Left lobe of liver (tissue), 2 donors: ENCODE results near the gene TMEM88. TPM values are rescaled to one million over a fixed set of nuclear protein-coding genes. Genes with fewer than 3 reads are reported as not detected.
A peak's percentile ranks its signal among the peaks of the same experiment; 100 is the strongest.

Experiments
- ATAC-seq: fragments of 200-7000 bp; cut with Tn5 transposase; one replicate; pipeline ENCODE4 v1.9.1; 2020; ENCODE audit warnings: mild to moderate bottlenecking, moderate library complexity
- DNase-seq: peaks from one replicate; pipeline ENCODE4 v3.0.0-alpha.2; 2020; ENCODE audit warnings: low spot score
- total RNA-seq: library from RNA; stranded (reverse); gene quantifications from one replicate; pipeline ENCODE4 v1.2.1, GENCODE V29; 2021
- donor health status: DM: no; HTN: no; CAD: no; lungs with moderate emphysema.
- donor health status: DM: no; HTN: yes; CAD: no.

The TMEM88 gene
- total RNA-seq, 1 donor from 2014 or later: 1.3 TPM

DNA sequence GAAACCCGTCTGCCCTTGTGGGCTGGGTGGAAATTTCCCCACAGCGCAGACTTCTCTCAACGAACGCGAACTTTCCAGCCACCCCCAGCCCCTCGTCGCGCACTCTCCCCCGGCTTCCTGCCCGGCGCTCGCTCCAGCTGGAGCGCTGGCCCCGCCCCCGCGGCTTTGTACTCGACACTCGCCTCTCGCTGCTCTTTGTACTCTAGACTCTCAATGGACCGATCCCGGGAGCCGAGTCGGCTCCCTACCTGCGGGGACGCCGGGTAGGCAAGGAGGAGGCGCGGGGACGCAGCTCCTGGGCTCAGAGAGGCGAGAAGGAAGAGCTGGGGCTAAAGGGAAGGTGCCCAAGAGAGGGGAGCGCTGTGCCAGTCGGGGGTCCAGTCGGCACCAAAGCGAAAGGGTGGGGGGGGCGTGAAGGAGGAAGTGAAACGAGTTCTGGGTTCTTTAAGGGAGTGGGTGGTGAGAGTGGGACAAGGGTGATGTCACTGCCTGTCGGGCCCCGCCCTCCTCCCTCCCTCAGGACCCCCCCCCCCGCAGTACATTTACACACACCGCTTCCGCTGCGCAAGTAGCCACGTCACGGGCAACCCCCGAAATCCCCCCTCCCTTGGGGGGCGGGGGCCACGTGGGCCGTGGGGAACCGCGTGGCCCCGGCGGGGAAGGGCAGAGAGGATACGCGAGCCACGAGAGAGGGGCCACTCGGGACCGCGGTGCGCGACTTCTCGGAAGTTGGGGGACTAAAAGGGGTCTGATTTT, 11.2 kb upstream of the TMEM88 start:
- ATAC-seq (peak; percentile 61), DNase-seq (peak; percentile 91)

DNA sequence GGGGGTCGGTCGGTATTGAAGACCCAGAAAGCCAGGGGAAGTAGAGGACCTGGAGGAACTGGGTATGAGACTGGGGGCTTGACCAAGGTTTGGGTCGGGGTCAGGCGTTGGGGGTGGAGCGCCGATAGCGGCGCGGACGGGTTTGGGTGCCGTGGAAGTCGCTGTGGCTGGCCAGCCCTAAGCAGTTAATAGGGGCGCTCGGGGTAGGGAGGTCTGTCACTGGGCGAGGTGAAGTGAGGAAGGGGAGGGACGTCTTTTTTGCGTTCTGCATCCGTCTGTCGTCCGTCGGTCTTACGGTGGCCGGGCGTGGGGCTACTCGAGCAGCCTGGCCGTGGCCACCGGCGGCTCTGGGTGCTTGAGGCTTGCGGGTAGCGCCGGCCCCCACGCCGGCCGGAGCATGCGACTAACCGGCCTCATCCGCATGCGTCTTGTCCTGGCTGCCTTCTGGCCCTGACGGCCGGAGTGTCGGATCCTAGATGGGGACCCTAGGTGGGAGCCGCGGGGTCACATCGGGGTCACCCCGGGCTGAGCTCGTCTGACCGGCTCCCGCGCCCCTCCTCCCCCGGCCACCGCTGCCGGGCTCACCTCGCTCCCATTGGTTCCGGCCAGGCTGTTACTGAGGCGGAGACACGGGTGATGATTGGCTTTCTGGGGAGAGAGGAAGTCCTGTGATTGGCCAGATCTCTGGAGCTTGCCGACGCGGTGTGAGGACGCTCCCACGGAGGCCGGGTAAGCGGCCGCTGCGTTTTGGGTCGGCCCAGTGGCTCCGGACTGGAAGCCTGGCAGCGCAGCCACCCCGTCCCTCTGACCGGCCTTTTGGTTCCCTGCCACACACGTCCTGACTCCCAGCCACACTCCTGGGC, 10.3 kb upstream of the TMEM88 start:
- ATAC-seq: peak; percentile 64
- DNase-seq: peak; percentile 93

DNA sequence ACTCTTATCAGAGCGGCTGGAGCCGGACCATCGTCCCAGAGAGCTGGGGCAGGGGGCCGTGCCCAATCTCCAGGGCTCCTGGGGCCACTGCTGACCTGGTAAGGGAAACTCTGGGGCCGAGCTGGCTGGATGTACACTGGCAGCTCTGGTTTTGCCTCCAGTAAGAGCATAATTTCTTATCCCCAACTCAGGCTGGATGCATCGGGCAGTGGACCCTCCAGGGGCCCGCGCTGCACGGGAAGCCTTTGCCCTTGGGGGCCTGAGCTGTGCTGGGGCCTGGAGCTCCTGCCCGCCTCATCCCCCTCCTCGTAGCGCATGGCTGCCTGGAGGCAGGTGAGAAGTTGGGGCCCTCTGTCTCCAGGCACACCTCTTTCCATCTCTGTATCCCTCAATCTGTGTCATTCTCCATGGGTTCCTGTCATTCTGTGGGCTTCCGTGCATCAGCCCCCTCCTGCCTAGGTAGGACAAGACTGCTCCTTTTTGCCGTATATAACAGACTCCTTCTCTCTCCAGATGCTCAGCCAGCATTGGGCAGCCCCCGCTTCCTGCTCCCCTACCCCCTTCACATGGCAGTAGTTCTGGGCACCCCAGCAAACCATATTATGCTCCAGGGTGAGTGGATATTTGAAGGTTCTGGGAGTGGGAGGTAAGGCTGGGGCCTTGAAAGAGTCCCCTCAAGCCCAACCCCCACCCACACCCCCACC, 9.4 kb upstream of the TMEM88 start:
- DNase-seq: no peak

DNA sequence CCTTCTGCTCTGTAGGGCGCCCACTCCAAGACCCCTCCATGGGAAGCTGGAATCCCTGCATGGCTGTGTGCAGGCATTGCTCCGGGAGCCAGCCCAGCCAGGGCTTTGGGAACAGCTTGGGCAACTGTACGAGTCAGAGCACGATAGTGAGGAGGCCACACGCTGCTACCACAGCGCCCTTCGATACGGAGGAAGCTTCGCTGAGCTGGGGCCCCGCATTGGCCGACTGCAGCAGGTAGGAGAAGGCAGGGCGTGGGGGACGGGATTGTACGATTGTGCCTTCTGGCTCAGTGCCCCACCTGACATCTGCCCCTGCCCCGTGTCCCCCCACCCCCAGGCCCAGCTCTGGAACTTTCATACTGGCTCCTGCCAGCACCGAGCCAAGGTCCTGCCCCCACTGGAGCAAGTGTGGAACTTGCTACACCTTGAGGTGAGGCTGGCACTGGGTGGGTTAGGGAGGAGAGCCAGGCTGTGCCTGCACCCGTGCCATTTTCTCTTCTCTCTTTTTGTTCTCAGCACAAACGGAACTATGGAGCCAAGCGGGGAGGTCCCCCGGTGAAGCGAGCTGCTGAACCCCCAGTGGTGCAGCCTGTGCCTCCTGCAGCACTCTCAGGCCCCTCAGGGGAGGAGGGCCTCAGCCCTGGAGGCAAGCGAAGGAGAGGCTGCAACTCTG, 8.7 kb upstream of the TMEM88 start:
- DNase-seq (no peak), ATAC-seq (no peak)

More for the DNA sequence above, 9.4 kb upstream of the TMEM88 start:
- no peak for ATAC-seq

DNA sequence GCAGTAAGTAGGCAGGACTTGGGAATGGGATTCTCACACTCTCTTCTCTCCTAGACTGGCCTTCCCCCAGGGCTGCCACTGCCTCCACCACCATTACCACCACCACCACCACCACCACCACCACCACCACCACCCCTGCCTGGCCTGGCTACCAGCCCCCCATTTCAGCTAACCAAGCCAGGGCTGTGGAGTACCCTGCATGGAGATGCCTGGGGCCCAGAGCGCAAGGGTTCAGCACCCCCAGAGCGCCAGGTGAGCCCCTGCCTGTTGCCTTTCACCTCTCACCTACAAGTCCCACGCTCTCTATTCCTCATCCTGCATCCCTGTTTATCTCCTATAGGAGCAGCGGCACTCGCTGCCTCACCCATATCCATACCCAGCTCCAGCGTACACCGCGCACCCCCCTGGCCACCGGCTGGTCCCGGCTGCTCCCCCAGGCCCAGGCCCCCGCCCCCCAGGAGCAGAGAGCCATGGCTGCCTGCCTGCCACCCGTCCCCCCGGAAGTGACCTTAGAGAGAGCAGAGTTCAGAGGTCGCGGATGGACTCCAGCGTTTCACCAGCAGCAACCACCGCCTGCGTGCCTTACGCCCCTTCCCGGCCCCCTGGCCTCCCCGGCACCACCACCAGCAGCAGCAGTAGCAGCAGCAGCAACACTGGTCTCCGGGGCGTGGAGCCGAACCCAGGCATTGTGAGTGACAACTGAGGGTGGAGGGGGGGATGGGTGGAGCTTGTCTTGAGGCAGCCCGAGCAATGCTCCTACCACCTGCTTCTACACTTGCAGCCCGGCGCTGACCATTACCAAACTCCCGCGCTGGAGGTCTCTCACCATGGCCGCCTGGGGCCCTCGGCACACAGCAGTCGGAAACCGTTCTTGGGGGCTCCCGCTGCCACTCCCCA, 7.9 kb upstream of the TMEM88 start:
- DNase-seq (no peak), ATAC-seq (no peak)

DNA sequence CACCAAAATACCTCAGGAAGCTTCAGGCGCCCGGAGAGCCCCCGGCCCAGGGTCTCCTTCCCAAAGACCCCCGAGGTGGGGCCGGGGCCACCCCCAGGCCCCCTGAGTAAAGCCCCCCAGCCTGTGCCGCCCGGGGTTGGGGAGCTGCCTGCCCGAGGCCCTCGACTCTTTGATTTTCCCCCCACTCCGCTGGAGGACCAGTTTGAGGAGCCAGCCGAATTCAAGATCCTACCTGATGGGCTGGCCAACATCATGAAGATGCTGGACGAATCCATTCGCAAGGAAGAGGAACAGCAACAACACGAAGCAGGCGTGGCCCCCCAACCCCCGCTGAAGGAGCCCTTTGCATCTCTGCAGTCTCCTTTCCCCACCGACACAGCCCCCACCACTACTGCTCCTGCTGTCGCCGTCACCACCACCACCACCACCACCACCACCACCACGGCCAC, 6.7 kb upstream of the TMEM88 start:
- DNase-seq (no peak), ATAC-seq (no peak)

DNA sequence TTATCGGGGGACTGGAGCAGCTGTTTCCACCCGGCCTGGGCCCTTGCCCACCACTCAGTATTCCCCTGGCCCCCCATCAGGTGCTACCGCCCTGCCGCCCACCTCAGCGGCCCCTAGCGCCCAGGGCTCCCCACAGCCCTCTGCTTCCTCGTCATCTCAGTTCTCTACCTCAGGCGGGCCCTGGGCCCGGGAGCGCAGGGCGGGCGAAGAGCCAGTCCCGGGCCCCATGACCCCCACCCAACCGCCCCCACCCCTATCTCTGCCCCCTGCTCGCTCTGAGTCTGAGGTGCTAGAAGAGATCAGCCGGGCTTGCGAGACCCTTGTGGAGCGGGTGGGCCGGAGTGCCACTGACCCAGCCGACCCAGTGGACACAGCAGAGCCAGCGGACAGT, 6.1 kb upstream of the TMEM88 start:
- DNase-seq: no peak

DNA sequence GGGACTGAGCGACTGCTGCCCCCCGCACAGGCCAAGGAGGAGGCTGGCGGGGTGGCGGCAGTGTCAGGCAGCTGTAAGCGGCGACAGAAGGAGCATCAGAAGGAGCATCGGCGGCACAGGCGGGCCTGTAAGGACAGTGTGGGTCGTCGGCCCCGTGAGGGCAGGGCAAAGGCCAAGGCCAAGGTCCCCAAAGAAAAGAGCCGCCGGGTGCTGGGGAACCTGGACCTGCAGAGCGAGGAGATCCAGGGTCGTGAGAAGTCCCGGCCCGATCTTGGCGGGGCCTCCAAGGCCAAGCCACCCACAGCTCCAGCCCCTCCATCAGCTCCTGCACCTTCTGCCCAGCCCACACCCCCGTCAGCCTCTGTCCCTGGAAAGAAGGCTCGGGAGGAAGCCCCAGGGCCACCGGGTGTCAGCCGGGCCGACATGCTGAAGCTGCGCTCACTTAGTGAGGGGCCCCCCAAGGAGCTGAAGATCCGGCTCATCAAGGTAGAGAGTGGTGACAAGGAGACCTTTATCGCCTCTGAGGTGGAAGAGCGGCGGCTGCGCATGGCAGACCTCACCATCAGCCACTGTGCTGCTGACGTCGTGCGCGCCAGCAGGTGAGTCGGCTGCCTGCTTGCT, 5.6 kb upstream of the TMEM88 start:
- DNase-seq (no peak), ATAC-seq (no peak)

More for the DNA sequence above, 6.1 kb upstream of the TMEM88 start:
- no peak for ATAC-seq

DNA sequence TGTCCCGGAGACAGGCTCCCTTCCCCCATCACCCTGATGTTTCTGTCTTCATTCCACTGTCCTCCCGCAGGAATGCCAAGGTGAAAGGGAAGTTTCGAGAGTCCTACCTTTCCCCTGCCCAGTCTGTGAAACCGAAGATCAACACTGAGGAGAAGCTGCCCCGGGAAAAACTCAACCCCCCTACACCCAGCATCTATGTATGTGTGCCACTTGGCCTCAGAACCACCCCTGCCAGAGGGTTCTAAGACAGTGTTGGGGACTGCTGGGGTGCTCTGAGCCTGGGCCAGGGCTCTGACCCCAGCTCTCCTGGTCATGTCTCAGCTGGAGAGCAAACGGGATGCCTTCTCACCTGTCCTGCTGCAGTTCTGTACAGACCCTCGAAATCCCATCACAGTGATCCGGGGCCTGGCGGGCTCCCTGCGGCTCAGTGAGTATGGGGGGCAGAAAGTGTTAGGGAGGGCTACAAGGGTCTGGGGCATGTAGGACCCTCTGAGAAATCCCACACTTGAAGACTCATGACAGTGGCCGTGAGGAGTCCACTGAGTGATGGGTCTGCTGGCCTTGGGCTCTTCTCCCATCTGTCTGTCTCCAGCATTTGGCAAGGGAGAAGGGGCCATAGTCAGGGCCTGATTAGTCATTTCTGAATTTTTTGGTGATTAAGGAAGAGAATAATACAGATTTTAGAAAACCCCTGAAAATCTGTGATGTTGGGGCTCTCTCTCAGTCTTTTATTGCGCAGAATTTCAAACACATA, 4.9 kb upstream of the TMEM88 start:
- ATAC-seq (no peak), DNase-seq (no peak)

DNA sequence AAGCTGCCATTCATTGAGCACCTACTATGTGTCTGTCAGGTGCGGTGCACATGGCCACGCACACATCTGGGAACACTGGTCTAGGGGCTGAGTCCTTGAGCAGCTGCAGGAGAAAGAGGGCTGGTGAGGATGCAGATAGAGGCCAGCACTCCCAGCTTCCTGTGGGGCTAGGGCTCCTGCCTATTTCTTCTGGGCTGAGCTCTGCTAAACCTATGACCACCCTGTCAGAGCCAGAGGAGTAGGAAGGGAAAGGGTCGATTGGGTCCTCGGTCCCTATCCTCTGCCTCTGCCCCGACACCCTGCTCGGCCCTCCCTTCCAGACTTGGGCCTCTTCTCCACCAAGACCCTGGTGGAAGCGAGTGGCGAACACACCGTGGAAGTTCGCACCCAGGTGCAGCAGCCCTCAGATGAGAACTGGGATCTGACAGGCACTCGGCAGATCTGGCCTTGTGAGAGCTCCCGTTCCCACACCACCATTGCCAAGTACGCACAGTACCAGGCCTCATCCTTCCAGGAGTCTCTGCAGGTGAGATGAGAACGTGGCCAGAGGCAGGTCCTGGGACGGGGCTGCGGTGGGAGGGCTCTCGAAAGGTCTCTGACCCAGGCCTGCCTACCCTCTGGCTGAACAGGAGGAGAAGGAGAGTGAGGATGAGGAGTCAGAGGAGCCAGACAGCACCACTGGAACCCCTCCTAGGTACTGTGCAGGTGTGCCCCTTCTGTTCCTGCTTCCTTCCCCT, 4.0 kb upstream of the TMEM88 start:
- ATAC-seq: no peak
- no peak for DNase-seq

DNA sequence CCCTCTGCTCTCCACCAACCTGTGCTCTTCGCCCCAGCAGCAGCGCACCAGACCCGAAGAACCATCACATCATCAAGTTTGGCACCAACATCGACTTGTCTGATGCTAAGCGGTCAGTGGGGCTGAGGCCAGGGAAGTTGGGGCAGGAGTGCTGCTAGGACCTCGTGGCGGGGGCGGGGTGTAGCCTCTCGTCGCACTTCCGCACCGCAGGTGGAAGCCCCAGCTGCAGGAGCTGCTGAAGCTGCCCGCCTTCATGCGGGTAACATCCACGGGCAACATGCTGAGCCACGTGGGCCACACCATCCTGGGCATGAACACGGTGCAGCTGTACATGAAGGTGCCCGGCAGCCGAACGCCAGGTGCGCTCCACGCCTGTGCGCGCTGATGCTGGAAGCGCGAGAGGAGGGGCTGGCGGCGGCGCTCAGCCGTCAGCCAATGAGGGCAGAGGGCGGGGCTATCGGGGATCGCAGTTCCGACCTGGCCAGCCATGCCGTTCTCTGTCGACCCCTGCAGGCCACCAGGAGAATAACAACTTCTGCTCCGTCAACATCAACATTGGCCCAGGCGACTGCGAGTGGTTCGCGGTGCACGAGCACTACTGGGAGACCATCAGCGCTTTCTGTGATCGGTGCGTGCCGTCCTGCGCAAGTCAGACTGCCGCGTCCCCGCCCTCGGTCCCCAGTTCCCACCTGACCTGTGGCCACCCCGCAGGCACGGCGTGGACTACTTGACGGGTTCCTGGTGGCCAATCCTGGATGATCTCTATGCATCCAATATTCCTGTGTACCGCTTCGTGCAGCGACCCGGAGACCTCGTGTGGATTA, 3.2 kb upstream of the TMEM88 start:
- DNase-seq (peak; percentile 90), ATAC-seq (peak; percentile 88)

DNA sequence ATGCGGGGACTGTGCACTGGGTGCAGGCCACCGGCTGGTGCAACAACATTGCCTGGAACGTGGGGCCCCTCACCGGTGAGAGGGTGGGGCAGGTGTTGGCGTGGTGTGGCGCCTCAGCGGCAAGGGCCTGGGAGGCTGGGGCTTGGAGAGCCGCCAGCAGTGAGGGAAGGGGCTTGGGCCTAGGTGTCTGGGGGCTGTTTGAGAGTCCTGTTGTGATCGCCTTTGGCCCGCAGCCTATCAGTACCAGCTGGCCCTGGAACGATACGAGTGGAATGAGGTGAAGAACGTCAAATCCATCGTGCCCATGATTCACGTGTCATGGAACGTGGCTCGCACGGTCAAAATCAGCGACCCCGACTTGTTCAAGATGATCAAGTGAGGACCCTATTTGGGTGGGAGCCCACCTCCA, 2.6 kb upstream of the TMEM88 start:
- no peak for DNase-seq

DNA sequence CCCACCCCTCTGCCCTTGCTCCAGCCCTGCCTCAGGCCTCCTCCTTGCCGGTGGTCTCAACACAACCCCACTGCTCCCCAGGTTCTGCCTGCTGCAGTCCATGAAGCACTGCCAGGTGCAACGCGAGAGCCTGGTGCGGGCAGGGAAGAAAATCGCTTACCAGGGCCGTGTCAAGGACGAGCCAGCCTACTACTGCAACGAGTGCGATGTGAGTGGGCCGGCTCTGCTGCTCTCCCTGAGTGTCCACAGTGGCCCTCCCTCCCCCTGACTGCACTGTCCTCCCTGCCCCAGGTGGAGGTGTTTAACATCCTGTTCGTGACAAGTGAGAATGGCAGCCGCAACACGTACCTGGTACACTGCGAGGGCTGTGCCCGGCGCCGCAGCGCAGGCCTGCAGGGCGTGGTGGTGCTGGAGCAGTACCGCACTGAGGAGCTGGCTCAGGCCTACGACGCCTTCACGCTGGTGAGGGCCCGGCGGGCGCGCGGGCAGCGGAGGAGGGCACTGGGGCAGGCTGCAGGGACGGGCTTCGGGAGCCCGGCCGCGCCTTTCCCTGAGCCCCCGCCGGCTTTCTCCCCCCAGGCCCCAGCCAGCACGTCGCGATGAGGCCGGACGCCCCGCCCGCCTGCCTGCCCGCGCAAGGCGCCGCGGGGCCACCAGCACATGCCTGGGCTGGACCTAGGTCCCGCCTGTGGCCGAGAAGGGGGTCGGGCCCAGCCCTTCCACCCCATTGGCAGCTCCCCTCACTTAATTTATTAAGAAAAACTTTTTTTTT, 1.8 kb upstream of the TMEM88 start:
- DNase-seq: peak; percentile 47
- no peak for ATAC-seq

More for the DNA sequence above, 2.6 kb upstream of the TMEM88 start:
- ATAC-seq: no peak

DNA sequence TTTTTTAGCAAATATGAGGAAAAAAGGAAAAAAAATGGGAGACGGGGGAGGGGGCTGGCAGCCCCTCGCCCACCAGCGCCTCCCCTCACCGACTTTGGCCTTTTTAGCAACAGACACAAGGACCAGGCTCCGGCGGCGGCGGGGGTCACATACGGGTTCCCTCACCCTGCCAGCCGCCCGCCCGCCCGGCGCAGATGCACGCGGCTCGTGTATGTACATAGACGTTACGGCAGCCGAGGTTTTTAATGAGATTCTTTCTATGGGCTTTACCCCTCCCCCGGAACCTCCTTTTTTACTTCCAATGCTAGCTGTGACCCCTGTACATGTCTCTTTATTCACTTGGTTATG, 1.2 kb upstream of the TMEM88 start:
- DNase-seq: peak; percentile 47

DNA sequence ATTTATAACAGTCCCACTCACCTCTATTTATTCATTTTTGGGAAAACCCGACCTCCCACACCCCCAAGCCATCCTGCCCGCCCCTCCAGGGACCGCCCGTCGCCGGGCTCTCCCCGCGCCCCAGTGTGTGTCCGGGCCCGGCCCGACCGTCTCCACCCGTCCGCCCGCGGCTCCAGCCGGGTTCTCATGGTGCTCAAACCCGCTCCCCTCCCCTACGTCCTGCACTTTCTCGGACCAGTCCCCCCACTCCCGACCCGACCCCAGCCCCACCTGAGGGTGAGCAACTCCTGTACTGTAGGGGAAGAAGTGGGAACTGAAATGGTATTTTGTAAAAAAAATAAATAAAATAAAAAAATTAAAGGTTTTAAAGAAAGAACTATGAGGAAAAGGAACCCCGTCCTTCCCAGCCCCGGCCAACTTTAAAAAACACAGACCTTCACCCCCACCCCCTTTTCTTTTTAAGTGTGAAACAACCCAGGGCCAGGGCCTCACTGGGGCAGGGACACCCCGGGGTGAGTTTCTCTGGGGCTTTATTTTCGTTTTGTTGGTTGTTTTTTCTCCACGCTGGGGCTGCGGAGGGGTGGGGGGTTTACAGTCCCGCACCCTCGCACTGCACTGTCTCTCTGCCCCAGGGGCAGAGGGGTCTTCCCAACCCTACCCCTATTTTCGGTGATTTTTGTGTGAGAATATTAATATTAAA, 638 bp upstream of the TMEM88 start:
- DNase-seq: peak; percentile 44
- ATAC-seq: no peak

More for the DNA sequence above, 1.2 kb upstream of the TMEM88 start:
- ATAC-seq: no peak

DNA sequence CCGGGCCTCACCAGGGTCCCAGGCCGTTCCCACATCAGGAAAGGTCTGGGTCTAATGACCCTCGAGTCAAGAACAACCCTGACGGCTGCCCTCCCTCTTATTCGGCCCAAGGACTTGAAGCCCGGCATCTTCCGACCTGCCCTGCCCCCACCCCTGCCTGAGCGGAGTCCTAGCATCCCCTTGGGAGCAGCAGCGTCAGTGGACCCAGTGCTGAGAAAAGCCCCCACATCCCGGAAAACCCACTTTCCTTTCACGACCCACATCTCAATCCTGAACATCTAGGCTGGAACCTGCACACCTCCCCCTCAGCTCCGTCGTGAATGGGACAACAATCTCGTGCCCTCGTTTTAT, 769 bp downstream of the TMEM88 start:
- peak; percentile 54 for DNase-seq
- ATAC-seq: no peak
